Neuronal stem cell (in vitro differentiated cells): ENCODE measurements around the gene ETFA.
A peak's percentile ranks its signal among the peaks of the same experiment; 100 is the strongest.
"Not testable (repeated sequence)": the region's sequence is repeated elsewhere in the genome, so short reads cannot be mapped to it uniquely, and the experiment has no call there.

Source experiments
- DNase-seq: peaks from one replicate; pipeline ENCODE4 v3.0.0-alpha.2; 2013; ENCODE audit warnings: low spot score
- H2AFZ ChIP-seq: one replicate; pipeline ENCODE4 v1.6.1; 2013; ENCODE audit warnings: mild to moderate bottlenecking, low read length, inconsistent platforms
- H2AK5ac ChIP-seq: 2 replicates; pipeline ENCODE4 v1.6.1; 2013; ENCODE audit warnings: low read depth, mild to moderate bottlenecking, inconsistent platforms, low read length, moderate library complexity, mixed read lengths
- H2BK120ac ChIP-seq: 2 replicates; pipeline ENCODE4 v1.6.1; 2013; ENCODE audit warnings: low read depth, mild to moderate bottlenecking, inconsistent platforms, low read length, moderate library complexity, mixed read lengths
- H2BK12ac ChIP-seq: one replicate; pipeline ENCODE4 v1.6.1; 2013; ENCODE audit warnings: low read length, inconsistent platforms
- H2BK15ac ChIP-seq: 2 replicates; pipeline ENCODE4 v1.6.1; 2013; ENCODE audit warnings: mild to moderate bottlenecking, low read length, inconsistent platforms, mixed read lengths
- H2BK5ac ChIP-seq: one replicate; pipeline ENCODE4 v1.6.1; 2013; ENCODE audit warnings: inconsistent platforms, mild to moderate bottlenecking, low read length, moderate library complexity
- H3K14ac ChIP-seq: one replicate; pipeline ENCODE4 v1.6.1; 2013; ENCODE audit warnings: low read length, inconsistent platforms
- H3K18ac ChIP-seq: 2 replicates; pipeline ENCODE4 v1.6.1; 2013; ENCODE audit warnings: low read length, inconsistent platforms
- H3K23ac ChIP-seq: 2 replicates; pipeline ENCODE4 v1.6.1; 2013; ENCODE audit warnings: low read depth, mild to moderate bottlenecking, mixed read lengths, low read length, inconsistent platforms; ENCODE audit not compliant: poor library complexity
- H3K27ac ChIP-seq: replicated peaks from 3 replicates; pipeline ENCODE4 v1.5.1; 2013; ENCODE audit warnings: low read length, inconsistent platforms
- H3K27me3 ChIP-seq, 3 experiments: 2 replicates each; pipeline ENCODE4 v1.6.1; 2013; ENCODE audit warnings: low read length in 3 of 3, mild to moderate bottlenecking in 2 of 3, inconsistent platforms in 1 of 3, low read depth in 1 of 3, mixed read lengths in 1 of 3, moderate library complexity in 1 of 3; ENCODE audit not compliant: control insufficient read depth in 3 of 3, insufficient read depth in 3 of 3
- H3K36me3 ChIP-seq, 2 donors: replicated peaks in 1 of 2; 2 replicates each; pipeline ENCODE4 v1.6.1; 2013; ENCODE audit warnings: low read length in 2 of 2; ENCODE audit not compliant: control insufficient read depth in 2 of 2, insufficient read depth in 2 of 2
- H3K4ac ChIP-seq: 2 replicates; pipeline ENCODE4 v1.6.1; 2013; ENCODE audit warnings: inconsistent platforms, mild to moderate bottlenecking, low read length, moderate library complexity
- H3K4me1 ChIP-seq, 2 donors: 1 replicate in 1 of 2; 2 replicates in 1 of 2; pipeline ENCODE4 v1.6.1; 2013; ENCODE audit warnings: low read length in 2 of 2, low read depth in 1 of 2; ENCODE audit not compliant: control insufficient read depth in 2 of 2, insufficient read depth in 1 of 2
- H3K4me2 ChIP-seq: one replicate; pipeline ENCODE4 v1.6.1; 2013; ENCODE audit warnings: mild to moderate bottlenecking, low read length, inconsistent platforms; ENCODE audit not compliant: insufficient read depth, poor library complexity, severe bottlenecking
- H3K4me3 ChIP-seq, 2 donors: 2 replicates each; pipeline ENCODE4 v1.5.1; 2013; ENCODE audit warnings: low read length in 2 of 2, mild to moderate bottlenecking in 2 of 2, inconsistent platforms in 1 of 2, moderate library complexity in 1 of 2
- H3K79me1 ChIP-seq: one replicate; pipeline ENCODE4 v1.6.1; 2013; ENCODE audit warnings: low read depth, mild to moderate bottlenecking, inconsistent platforms, low read length, moderate library complexity
- H3K9ac ChIP-seq: one replicate; pipeline ENCODE4 v1.6.1; 2013; ENCODE audit warnings: mild to moderate bottlenecking, low read depth, low read length, inconsistent platforms; ENCODE audit not compliant: poor library complexity
- H3K9me3 ChIP-seq, 2 donors: replicated peaks in 1 of 2; 2 replicates each; pipeline versions ENCODE3 to v1.6.1; 2013; ENCODE audit warnings: low read length in 2 of 2, mild to moderate bottlenecking in 2 of 2, inconsistent platforms in 1 of 2, low read depth in 1 of 2, mixed read lengths in 1 of 2, moderate library complexity in 1 of 2; ENCODE audit not compliant: control insufficient read depth in 2 of 2, insufficient read depth in 1 of 2
- H4K8ac ChIP-seq: one replicate; pipeline ENCODE4 v1.6.1; 2013; ENCODE audit warnings: low read depth, mild to moderate bottlenecking, inconsistent platforms, low read length, moderate library complexity
- H4K91ac ChIP-seq: one replicate; pipeline ENCODE4 v1.6.1; 2013; ENCODE audit warnings: low read length, low read depth, mild to moderate bottlenecking, inconsistent platforms; ENCODE audit not compliant: poor library complexity
- WGBS, 2 donors: extraction: QIAGEN DNeasy Blood & Tissue Kit; methylation state at CpG; one replicate each; pipeline ENCODE4 v1.1.7; 2013; ENCODE audit warnings: missing lambda C conversion rate in 2 of 2, mixed read lengths in 1 of 2; ENCODE audit not compliant: insufficient read length in 2 of 2, insufficient replicate concordance in 1 of 2; ENCODE audit errors: extremely low coverage in 2 of 2; 5-methylcytosine and 5-hydroxymethylcytosine counted together

The ETFA gene

DNA sequence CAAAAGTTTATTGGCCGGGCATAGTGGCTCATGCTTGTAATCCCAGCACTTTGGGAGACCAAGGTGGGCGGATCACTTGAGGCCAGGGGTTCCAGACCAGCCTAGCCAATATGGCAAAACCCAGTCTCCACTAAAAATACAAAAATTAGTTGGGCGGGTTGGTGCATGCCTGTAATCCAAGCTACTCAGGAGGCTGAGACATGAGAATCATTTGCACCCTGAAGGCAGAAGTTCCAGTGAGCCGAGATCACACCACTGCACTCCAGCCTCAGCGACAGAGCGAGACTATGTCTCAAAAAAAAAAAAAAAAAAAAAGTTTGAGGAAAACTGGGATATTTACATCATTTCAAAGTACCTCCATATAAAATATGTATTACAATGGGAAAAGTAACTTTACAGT lies 40.4 kb downstream of the ETFA start:
- peaks cover 5 to 44% of the 10 kb centered on the region in 2 donors for H3K9me3 ChIP-seq
- no peak overlapping the region for H2AFZ ChIP-seq
- no peak for DNase-seq
- no peak overlapping the region for H3K4me3 ChIP-seq
- H3K9ac ChIP-seq, result no peak overlapping the region
- no peak overlapping the region for H2BK5ac ChIP-seq
- H4K8ac ChIP-seq, result no peak overlapping the region
- H2BK120ac ChIP-seq, result no peak overlapping the region
- no peak overlapping the region for H3K23ac ChIP-seq
- no peak overlapping the region for H3K27ac ChIP-seq
- H2AK5ac ChIP-seq, result no peak overlapping the region
- no peak overlapping the region for H4K91ac ChIP-seq
- H3K14ac ChIP-seq, result no peak overlapping the region
- H2BK15ac ChIP-seq, result no peak overlapping the region
- no peaks in the 10 kb centered on the region for H3K79me1 ChIP-seq
- H3K4me1 ChIP-seq, result no peaks in the 10 kb centered on the region
- no peak overlapping the region for H3K4me2 ChIP-seq
- peaks cover 8 to 79% of the 10 kb centered on the region in 2 donors for H3K36me3 ChIP-seq
- no peak overlapping the region for H2BK12ac ChIP-seq
- H3K27me3 ChIP-seq, result no peaks in the 10 kb centered on the region
- WGBS, 2 donors, result no CpG with 5 or more reads among the region's 6 CpGs
- no peak overlapping the region for H3K18ac ChIP-seq
- no peak overlapping the region for H3K4ac ChIP-seq

- Histone ChIP-seq H3K79me1 (no peaks in the 10 kb centered on the region), H3K18ac (no peak overlapping the region), H4K8ac (no peak overlapping the region), H3K27me3 (no peaks in the 10 kb centered on the region), H3K4me2 (no peak overlapping the region), H4K91ac (no peak overlapping the region), H3K9me3 (peaks cover 12 to 80% of the 10 kb centered on the region in 2 donors), H3K9ac (no peak overlapping the region), H2AFZ (no peak overlapping the region), H3K27ac (no peak overlapping the region), H2BK5ac (no peak overlapping the region), H3K4ac (no peak overlapping the region), H2AK5ac (no peak overlapping the region), H2BK15ac (no peak overlapping the region), H3K36me3 (peaks cover 9 to 76% of the 10 kb centered on the region in 2 donors), H3K4me3 (no peak overlapping the region), H2BK120ac (no peak overlapping the region), H3K14ac (no peak overlapping the region), H3K23ac (no peak overlapping the region), H2BK12ac (no peak overlapping the region), H3K4me1 (no peaks in the 10 kb centered on the region)
- DNase-seq, result no peak
- no CpG with 5 or more reads among the region's 6 CpGs for WGBS, 2 donors
These were observed 44.2 kb downstream of the ETFA start for GRCh38 chr15:76267077-76267476.

GRCh38 chr15:76265769-76266168 lies 45.5 kb downstream of the ETFA start:
- not testable (repeated sequence) for H4K8ac ChIP-seq
- H3K9me3 ChIP-seq, result peaks cover 14 to 87% of the 10 kb centered on the region in 2 donors

DNA sequence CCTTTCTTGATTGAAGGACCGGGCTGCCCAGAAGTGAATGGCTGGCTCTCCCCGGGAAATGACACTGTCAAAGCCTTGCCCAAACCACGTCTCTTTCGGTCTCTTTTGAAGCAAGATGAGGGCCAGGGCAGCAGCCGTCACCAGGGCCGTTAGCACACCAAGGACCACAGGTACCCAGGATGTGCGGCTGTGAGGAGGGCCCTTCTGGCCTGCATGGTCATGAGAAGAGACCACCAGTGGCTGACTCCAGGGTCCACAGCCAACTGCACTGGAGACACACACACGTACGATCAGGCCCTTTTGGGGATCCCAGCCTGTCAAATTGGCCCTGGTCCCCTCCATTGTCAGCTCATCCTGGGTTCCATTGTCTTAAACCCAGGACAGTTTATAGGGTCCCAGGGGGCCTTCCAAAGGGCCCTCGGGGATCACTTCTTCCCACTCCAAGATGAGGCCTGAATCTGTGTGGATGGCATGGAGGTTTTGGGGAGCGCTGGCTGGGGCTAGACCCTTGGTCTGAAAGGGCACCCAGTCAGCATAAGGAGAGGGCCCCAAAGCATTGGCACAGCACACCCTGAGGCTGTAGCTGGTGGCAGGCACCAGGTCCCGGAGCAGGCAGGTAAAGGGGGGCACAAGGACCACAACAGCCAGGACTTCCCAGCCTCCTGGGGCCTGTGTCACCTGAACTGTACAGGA lies 50.9 kb downstream of the ETFA start:
- no peak overlapping the region for H3K14ac ChIP-seq
- H3K36me3 ChIP-seq, result peaks cover 18 to 66% of the 10 kb centered on the region in 2 donors
- no CpG with 5 or more reads among the region's 12 CpGs for WGBS, 2 donors
- H3K18ac ChIP-seq, result peak overlapping the region; percentile 4
- H3K4me3 ChIP-seq, result no peak overlapping the region
- no peak overlapping the region for H3K4ac ChIP-seq
- no peak overlapping the region for H2BK120ac ChIP-seq
- no peak overlapping the region for H3K4me2 ChIP-seq
- peaks cover 9 to 46% of the 10 kb centered on the region in 2 donors for H3K9me3 ChIP-seq
- no peak overlapping the region for H3K9ac ChIP-seq
- H2BK15ac ChIP-seq, result no peak overlapping the region
- H3K27me3 ChIP-seq, result peaks cover 0 to 1% (median 0%) of the 10 kb centered on the region in 3 experiments
- peaks cover 2% of the 10 kb centered on the region for H3K79me1 ChIP-seq
- H4K8ac ChIP-seq, result no peak overlapping the region
- no peak overlapping the region for H2BK5ac ChIP-seq
- H2AK5ac ChIP-seq, result no peak overlapping the region
- H3K23ac ChIP-seq, result no peak overlapping the region
- H2BK12ac ChIP-seq, result no peak overlapping the region
- DNase-seq, result no peak
- H2AFZ ChIP-seq, result no peak overlapping the region
- peaks cover 0 to 4% of the 10 kb centered on the region in 2 donors for H3K4me1 ChIP-seq
- H3K27ac ChIP-seq, result no peak overlapping the region
- H4K91ac ChIP-seq, result no peak overlapping the region

More at GRCh38 chr15:76265769-76266168, 45.5 kb downstream of the ETFA start:
- H2BK12ac ChIP-seq, H3K18ac ChIP-seq, H3K4me2 ChIP-seq, H2AFZ ChIP-seq, H2BK120ac ChIP-seq, H3K4ac ChIP-seq, H3K4me1 ChIP-seq, H3K9ac ChIP-seq, H2BK5ac ChIP-seq, H3K79me1 ChIP-seq, H3K27ac ChIP-seq, DNase-seq, H2BK15ac ChIP-seq, H3K14ac ChIP-seq, H3K4me3 ChIP-seq, H3K27me3 ChIP-seq, H4K91ac ChIP-seq, H3K23ac ChIP-seq, H2AK5ac ChIP-seq: not testable (repeated sequence)
- peaks cover 12 to 76% of the 10 kb centered on the region in 2 donors for H3K36me3 ChIP-seq
- WGBS, 2 donors, result no CpG with 5 or more reads among the region's 2 CpGs
